A549 treated with CpdA at 1 μM for 4 hours (cell line): Measurements from ENCODE around the gene SUMO4. TPM values are rescaled to one million over a fixed set of nuclear protein-coding genes. Genes with fewer than 3 reads are reported as not detected.

Experiments used
- total RNA-seq: library from RNA; stranded (reverse); fragments of 200-300 nt; extraction: Qiagen RNA extraction; gene quantifications from 5 replicates; pipeline ENCODE4 v1.2.3, GENCODE V29; 2022; ENCODE audit warnings: low read depth

The SUMO4 gene
- total RNA-seq: 0.08 TPM in 1 of 5 replicates, not detected in the others

DNA sequence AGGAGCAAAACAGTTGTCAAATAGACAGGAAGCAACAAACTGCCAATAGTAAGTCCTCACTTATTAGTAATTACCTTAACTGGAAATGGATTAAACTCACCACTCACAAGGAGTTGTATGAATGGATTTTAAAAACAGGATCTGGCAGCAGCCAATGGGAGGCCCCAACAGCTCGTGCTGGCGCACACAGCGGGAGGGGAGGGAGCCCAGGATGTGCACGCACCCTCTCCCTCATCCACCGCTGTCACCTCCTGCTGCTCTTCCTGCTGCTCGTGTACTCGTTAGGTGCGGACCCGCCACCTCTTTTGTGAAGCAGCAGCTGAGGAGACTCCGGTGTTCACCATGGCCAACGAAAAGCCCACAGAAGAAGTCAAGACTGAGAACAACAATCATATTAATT lies at the start of gene SUMO4:
Gene SUMO4, plus strand, starts transcription at position 213 of the 400 bp plus-strand sequence. Its CDS starts 130 bp downstream, at position 343.

Other genes with a start within 250 kb of the SUMO4 start
- gene TAB2, start 82.5 kb upstream of the SUMO4 start, total RNA-seq: 21.7 to 29.5 TPM (median 23.7 TPM) in 5 replicates
- 0.10 to 0.21 TPM (median 0.14 TPM) in 5 replicates for gene ZC3H12D, start 84.8 kb downstream of the SUMO4 start, total RNA-seq
- 14.1 to 24.1 TPM (median 15.9 TPM) in 5 replicates for gene PPIL4, start 145.8 kb downstream of the SUMO4 start, total RNA-seq
- gene GINM1, start 166.1 kb downstream of the SUMO4 start, total RNA-seq: 23.4 to 30.9 TPM (median 26.4 TPM) in 5 replicates
- 10.1 to 13.5 TPM (median 10.6 TPM) in 5 replicates for gene KATNA1, start 248.5 kb downstream of the SUMO4 start, total RNA-seq